Measurements from ENCODE around the gene LRRK2. TPM values are rescaled to one million over a fixed set of nuclear protein-coding genes. Genes with fewer than 3 reads are reported as not detected.

The LRRK2 gene
- total RNA-seq, 2 donors from 2014 or later, result 1.2 to 1.9 TPM

DNA sequence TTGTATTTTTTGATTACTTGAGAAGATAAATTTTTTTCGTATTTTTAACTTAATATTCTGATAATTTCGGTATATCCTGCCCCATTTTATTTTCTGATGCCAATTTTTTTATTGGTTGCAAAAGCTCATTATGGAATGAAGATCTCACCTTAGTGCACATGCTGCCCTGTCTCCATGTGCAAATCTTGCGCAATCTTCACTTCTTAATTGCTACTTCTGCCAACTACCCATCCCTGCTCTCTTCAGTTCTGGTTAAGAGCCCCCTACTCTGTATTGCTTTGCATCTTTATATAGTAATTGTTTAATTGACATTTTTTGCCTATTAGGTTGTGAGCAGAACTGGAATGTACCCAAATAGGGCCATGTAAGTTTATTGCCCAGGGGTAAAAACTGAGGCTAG is 20.5 kb upstream of the LRRK2 start:
- H3K27ac ChIP-seq (ENCODE audit: low read depth, low read length), result no peak overlapping the region
- peaks cover 6% of the 10 kb centered on the region for H3K9me3 Mint-ChIP-seq

DNA sequence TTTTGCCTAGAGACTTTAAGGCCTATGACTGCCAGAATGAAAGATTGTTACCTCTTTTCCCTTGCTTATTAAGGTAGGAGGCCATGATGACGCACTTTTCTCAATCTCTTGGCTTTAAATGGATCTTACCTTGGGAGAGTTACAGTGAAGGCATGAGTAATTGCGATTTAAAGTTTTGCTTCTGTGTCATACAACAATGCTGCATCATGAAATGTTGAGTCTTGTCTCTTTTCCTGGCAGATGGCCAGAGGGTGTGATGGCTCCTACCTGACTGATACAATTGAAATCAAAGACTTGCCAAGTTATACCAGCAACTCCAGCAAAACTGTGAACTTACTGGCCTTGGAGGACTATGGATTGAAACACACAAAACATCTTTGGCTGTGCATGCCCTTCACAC is 17.2 kb upstream of the LRRK2 start:
- Histone ChIP-seq H3K27ac (ENCODE audit: low read depth, low read length) (no peak overlapping the region), H3K27me3 (ENCODE audit: control insufficient read depth, insufficient read depth, low read length, poor library complexity, severe bottlenecking) (no peaks in the 10 kb centered on the region), H3K9ac (ENCODE audit: extremely low read depth, low read length, poor library complexity, severe bottlenecking) (no peak overlapping the region), H3K36me3 (ENCODE audit: control insufficient read depth, insufficient read depth, low read length) (no peaks in the 10 kb centered on the region), H3K4me1 (ENCODE audit: control insufficient read depth, insufficient read depth, low read length) (no peaks in the 10 kb centered on the region), H3K4me3 (ENCODE audit: low read length) (no peak overlapping the region), H3K9me3 (ENCODE audit: control insufficient read depth, low read length) (peaks cover 16% of the 10 kb centered on the region)
- no peak overlapping the region for H3K4me3 Mint-ChIP-seq
- peaks cover 3% of the 10 kb centered on the region for H3K4me1 Mint-ChIP-seq
- 94% methylated on average over 2 of the region's 2 CpGs; no CpG with 5 or more reads in 1 of the 2 experiments for WGBS, 2 experiments (ENCODE audit: insufficient coverage in 1 of 2, insufficient read length in 1 of 2)
- H3K27ac Mint-ChIP-seq, result no peak overlapping the region
- TF ChIP-seq, protein P1, sequence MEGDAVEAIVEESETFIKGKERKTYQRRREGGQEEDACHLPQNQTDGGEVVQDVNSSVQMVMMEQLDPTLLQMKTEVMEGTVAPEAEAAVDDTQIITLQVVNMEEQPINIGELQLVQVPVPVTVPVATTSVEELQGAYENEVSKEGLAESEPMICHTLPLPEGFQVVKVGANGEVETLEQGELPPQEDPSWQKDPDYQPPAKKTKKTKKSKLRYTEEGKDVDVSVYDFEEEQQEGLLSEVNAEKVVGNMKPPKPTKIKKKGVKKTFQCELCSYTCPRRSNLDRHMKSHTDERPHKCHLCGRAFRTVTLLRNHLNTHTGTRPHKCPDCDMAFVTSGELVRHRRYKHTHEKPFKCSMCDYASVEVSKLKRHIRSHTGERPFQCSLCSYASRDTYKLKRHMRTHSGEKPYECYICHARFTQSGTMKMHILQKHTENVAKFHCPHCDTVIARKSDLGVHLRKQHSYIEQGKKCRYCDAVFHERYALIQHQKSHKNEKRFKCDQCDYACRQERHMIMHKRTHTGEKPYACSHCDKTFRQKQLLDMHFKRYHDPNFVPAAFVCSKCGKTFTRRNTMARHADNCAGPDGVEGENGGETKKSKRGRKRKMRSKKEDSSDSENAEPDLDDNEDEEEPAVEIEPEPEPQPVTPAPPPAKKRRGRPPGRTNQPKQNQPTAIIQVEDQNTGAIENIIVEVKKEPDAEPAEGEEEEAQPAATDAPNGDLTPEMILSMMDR (conservative IDR thresholded peaks at IDR 0.05), result no peak
- H3K9me3 Mint-ChIP-seq, result peaks cover 19% of the 10 kb centered on the region
- H3K36me3 Mint-ChIP-seq (ENCODE audit: low read depth), result peaks cover 3% of the 10 kb centered on the region
- no peaks in the 10 kb centered on the region for H3K27me3 Mint-ChIP-seq (ENCODE audit: insufficient read depth)
- no peak for DNase-seq

More for the DNA sequence above, 20.5 kb upstream of the LRRK2 start:
- DNase-seq, result no peak
- Mint-ChIP-seq H3K27me3 (ENCODE audit: insufficient read depth) (no peaks in the 10 kb centered on the region), H3K36me3 (ENCODE audit: low read depth) (no peaks in the 10 kb centered on the region), H3K27ac (no peak overlapping the region), H3K4me1 (peaks cover 7% of the 10 kb centered on the region), H3K4me3 (no peak overlapping the region)
- Histone ChIP-seq H3K4me3 (ENCODE audit: low read length) (no peak overlapping the region), H3K36me3 (ENCODE audit: control insufficient read depth, insufficient read depth, low read length) (no peaks in the 10 kb centered on the region), H3K9me3 (ENCODE audit: control insufficient read depth, low read length) (peaks cover 4% of the 10 kb centered on the region), H3K27me3 (ENCODE audit: control insufficient read depth, insufficient read depth, low read length, poor library complexity, severe bottlenecking) (no peaks in the 10 kb centered on the region), H3K9ac (ENCODE audit: extremely low read depth, low read length, poor library complexity, severe bottlenecking) (no peak overlapping the region), H3K4me1 (ENCODE audit: control insufficient read depth, insufficient read depth, low read length) (no peaks in the 10 kb centered on the region)
- WGBS, 2 experiments (ENCODE audit: insufficient coverage in 1 of 2, insufficient read length in 1 of 2), result 97% methylated on average over 2 of the region's 3 CpGs; no CpG with 5 or more reads in 1 of the 2 experiments
- TF ChIP-seq, protein P1 (conservative IDR thresholded peaks at IDR 0.05), result no peak

DNA sequence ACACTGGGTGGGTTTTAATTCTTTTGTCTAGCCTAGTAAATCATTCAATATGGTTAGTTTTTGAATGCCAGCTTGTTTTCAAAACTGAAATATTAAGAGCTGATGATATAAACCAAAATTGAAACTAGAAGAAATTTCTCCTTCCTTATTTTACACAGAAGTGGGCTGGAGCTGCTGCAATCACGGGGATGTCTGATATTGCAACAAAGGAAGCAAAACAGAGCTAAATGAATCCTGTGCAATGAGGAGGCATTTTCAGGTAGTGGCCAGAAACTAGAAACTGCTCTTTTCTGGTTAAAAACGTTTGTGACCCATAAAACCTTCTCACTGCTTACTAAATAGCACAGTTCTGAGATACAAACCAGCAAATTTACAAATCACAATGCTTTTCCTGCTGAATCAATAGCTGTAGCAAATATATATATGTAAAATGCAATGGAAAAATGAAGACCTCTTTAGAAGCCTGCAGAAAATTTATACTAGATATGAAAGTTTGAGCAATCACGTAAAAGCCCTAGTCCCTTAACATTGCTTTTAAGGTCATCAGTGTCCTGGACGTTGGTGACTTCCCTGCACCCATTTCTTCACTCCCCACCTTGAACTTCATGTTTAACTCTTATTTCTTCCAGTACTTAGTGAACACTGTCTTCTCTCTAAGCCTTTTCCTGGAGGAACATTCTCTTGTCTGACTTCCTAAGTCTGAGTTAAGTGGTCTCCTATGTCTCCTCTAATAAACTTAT is 15.9 kb upstream of the LRRK2 start:
- no peak overlapping the region for H3K9ac ChIP-seq (ENCODE audit: extremely low read depth, low read length, poor library complexity, severe bottlenecking)
- 83% methylated on average over 4 of the region's 4 CpGs; no CpG with 5 or more reads in 1 of the 2 experiments for WGBS, 2 experiments (ENCODE audit: insufficient coverage in 1 of 2, insufficient read length in 1 of 2)
- Mint-ChIP-seq H3K27ac (no peak overlapping the region), H3K9me3 (peaks cover 19% of the 10 kb centered on the region), H3K36me3 (ENCODE audit: low read depth) (peaks cover 3% of the 10 kb centered on the region), H3K4me3 (no peak overlapping the region), H3K27me3 (ENCODE audit: insufficient read depth) (no peaks in the 10 kb centered on the region), H3K4me1 (no peaks in the 10 kb centered on the region)
- TF ChIP-seq, protein P1 (conservative IDR thresholded peaks at IDR 0.05), result no peak
- no peak for DNase-seq
- no peak overlapping the region for H3K27ac ChIP-seq (ENCODE audit: low read depth, low read length)
- peaks cover 18% of the 10 kb centered on the region for H3K9me3 ChIP-seq (ENCODE audit: control insufficient read depth, low read length)
- H3K36me3 ChIP-seq (ENCODE audit: control insufficient read depth, insufficient read depth, low read length), result no peaks in the 10 kb centered on the region
- no peaks in the 10 kb centered on the region for H3K27me3 ChIP-seq (ENCODE audit: control insufficient read depth, insufficient read depth, low read length, poor library complexity, severe bottlenecking)
- no peak overlapping the region for H3K4me3 ChIP-seq (ENCODE audit: low read length)
- no peaks in the 10 kb centered on the region for H3K4me1 ChIP-seq (ENCODE audit: control insufficient read depth, insufficient read depth, low read length)

Measured in endodermal cell (in vitro differentiated cells).